Vagina (tissue), 2 donors: ENCODE results near the gene GPRIN1. TPM values are rescaled to one million over a fixed set of nuclear protein-coding genes. Genes with fewer than 3 reads are reported as not detected.

Source experiments
- DNase-seq, 2 donors: peaks; one replicate each; pipeline ENCODE4 v3.0.0-alpha.2; 2017; ENCODE audit errors: extremely low spot score in 2 of 2
- H3K27ac ChIP-seq: fragments of 200-600 bp; sonication (generic); one replicate; pipeline ENCODE4 v1.5.1; 2019
- H3K27me3 ChIP-seq: fragments of 200-600 bp; sonication (generic); one replicate; pipeline ENCODE4 v1.5.1; 2019
- H3K36me3 ChIP-seq, 2 donors: fragments of 200-600 bp; sonication (generic); one replicate each; pipeline ENCODE4 v1.5.1; 2017 to 2019
- H3K4me1 ChIP-seq: fragments of 200-600 bp; sonication (generic); one replicate; pipeline ENCODE4 v1.5.1; 2019
- H3K4me3 ChIP-seq, 2 donors: fragments of 200-600 bp; sonication (generic); 1 replicate in 1 of 2; 2 replicates in 1 of 2; pipeline ENCODE4 v1.5.1; 2016 to 2019
- H3K9me3 ChIP-seq: fragments of 200-600 bp; sonication (generic); one replicate; pipeline ENCODE4 v1.5.1; 2019
- CTCF ChIP-seq, 3 experiments: fragments of 450-650 bp in 2 of 3; fragments of 200-600 bp in 1 of 3; sonication (generic) in 1 of 3; IDR thresholded peaks; one replicate each; pipeline ENCODE4 v1.5.1; 2017 to 2019; ENCODE audit warnings: antibody characterized with exemption in 3 of 3, mild to moderate bottlenecking in 2 of 3, moderate library complexity in 2 of 3
- POLR2A ChIP-seq, 2 donors: fragments of 450-650 bp; IDR thresholded peaks; one replicate each; pipeline ENCODE4 v1.6.1; 2017; ENCODE audit warnings: antibody characterized with exemption in 2 of 2, mild to moderate bottlenecking in 2 of 2, moderate library complexity in 2 of 2
- POLR2AphosphoS5 ChIP-seq, 2 donors: sonication (generic); formaldehyde crosslinking; IDR thresholded peaks; one replicate each; pipeline ENCODE4 v1.9.0; 2017; ENCODE audit warnings: antibody characterized with exemption in 2 of 2, mild to moderate bottlenecking in 2 of 2, low read depth in 1 of 2; ENCODE audit not compliant: insufficient read depth in 1 of 2
- intact Hi-C: fragments of 100-400 bp; cut with DNase I; formaldehyde crosslinking; loops from one replicate; pipeline ENCODE4 v1.15.1; 2023
- total RNA-seq: library from RNA; depleted of rRNA; stranded (reverse); fragments of >200 nt; gene quantifications from one replicate; pipeline ENCODE4 v1.2.3, GENCODE V29; 2016

GPRIN1 gene
- total RNA-seq, result 0.49 TPM

- H3K9me3 ChIP-seq, result no peaks in the 10 kb centered on the region
- H3K27ac ChIP-seq, result no peak within 1 kb of the TSS
- TF ChIP-seq POLR2A (IDR thresholded peaks at IDR 0.05) (no peak), CTCF (IDR thresholded peaks at IDR 0.05) (no peak), POLR2AphosphoS5 (IDR thresholded peaks at IDR 0.05; ENCODE audit: insufficient read depth in 1 of 2, low read depth in 1 of 2) (no peak)
- H3K4me1 ChIP-seq, result peaks cover 9% of the 10 kb centered on the region
- intact Hi-C loops, result no loop called here
- DNase-seq, result no peak
- no peaks in the 10 kb centered on the region for H3K27me3 ChIP-seq
- H3K36me3 ChIP-seq, result no peaks in the 10 kb centered on the region
- peak within 1 kb of the TSS; percentile 55 to 57 for H3K4me3 ChIP-seq
Observed at GRCh38 chr5:176609724-176610434, at the start of gene GPRIN1. GPRIN1 (minus strand) TSS chr5:176610156; CDS start chr5:176599834, 10,322 bp downstream.

GRCh38 chr5:176659512-176659839 is 49.5 kb upstream of the GPRIN1 start:
- TF ChIP-seq POLR2AphosphoS5 (IDR thresholded peaks at IDR 0.05; ENCODE audit: insufficient read depth in 1 of 2, low read depth in 1 of 2) (no peak), POLR2A (IDR thresholded peaks at IDR 0.05) (no peak), CTCF (IDR thresholded peaks at IDR 0.05) (no peak)
- intact Hi-C loops, result no loop called here
- Histone ChIP-seq H3K36me3 (peaks cover 0 to 8% of the 10 kb centered on the region in 2 donors), H3K27ac (no peak overlapping the region), H3K9me3 (no peaks in the 10 kb centered on the region), H3K4me1 (peaks cover 23% of the 10 kb centered on the region), H3K4me3 (no peak overlapping the region), H3K27me3 (no peaks in the 10 kb centered on the region)
- DNase-seq, result no peak

GRCh38 chr5:176658817-176659511 is 49.0 kb upstream of the GPRIN1 start:
- no peak overlapping the region for H3K27ac ChIP-seq
- DNase-seq, result no peak
- H3K4me3 ChIP-seq, result no peak overlapping the region
- no peaks in the 10 kb centered on the region for H3K27me3 ChIP-seq
- H3K9me3 ChIP-seq, result no peaks in the 10 kb centered on the region
- intact Hi-C loops, result no loop called here
- H3K36me3 ChIP-seq, result peaks cover 0 to 10% of the 10 kb centered on the region in 2 donors
- peaks cover 28% of the 10 kb centered on the region for H3K4me1 ChIP-seq
- TF ChIP-seq CTCF (IDR thresholded peaks at IDR 0.05) (no peak), POLR2A (IDR thresholded peaks at IDR 0.05) (no peak), POLR2AphosphoS5 (IDR thresholded peaks at IDR 0.05; ENCODE audit: insufficient read depth in 1 of 2, low read depth in 1 of 2) (no peak)

GRCh38 chr5:176658007-176658599 is 48.1 kb upstream of the GPRIN1 start:
- TF ChIP-seq CTCF (IDR thresholded peaks at IDR 0.05) (peak; percentile 31 to 55 (median 54)), POLR2A (IDR thresholded peaks at IDR 0.05) (no peak), POLR2AphosphoS5 (IDR thresholded peaks at IDR 0.05; ENCODE audit: insufficient read depth in 1 of 2, low read depth in 1 of 2) (no peak)
- intact Hi-C loops, result no loop called here

More at GRCh38 chr5:176658007-176658599, 48.1 kb upstream of the GPRIN1 start:
- Histone ChIP-seq H3K36me3 (peaks cover 0 to 19% of the 10 kb centered on the region in 2 donors), H3K4me3 (no peak overlapping the region), H3K4me1 (peaks cover 35% of the 10 kb centered on the region), H3K27ac (no peak overlapping the region), H3K27me3 (no peaks in the 10 kb centered on the region), H3K9me3 (no peaks in the 10 kb centered on the region)
- no peak for DNase-seq
